Ishikawa (cell line): ENCODE data around the gene ADCY4.

ENCODE experiments used
- EGR1 ChIP-seq: IDR thresholded peaks from 2 replicates; pipeline ENCODE4 v1.6.1; 2012
- EP300 ChIP-seq: IDR thresholded peaks from 2 replicates; pipeline ENCODE4 v1.6.1; 2012; ENCODE audit warnings: borderline replicate concordance
- ZBTB7A ChIP-seq: IDR thresholded peaks from 2 replicates; pipeline ENCODE4 v1.6.1; 2012; ENCODE audit warnings: low read depth

GRCh38 chr14:24314377-24315193 lies 20.3 kb downstream of the ADCY4 start:
- TF ChIP-seq EGR1 (no peak), EP300 (no peak), ZBTB7A (no peak)
